ENCODE data around the gene SHD. TPM values are rescaled to one million over a fixed set of nuclear protein-coding genes. Genes with fewer than 3 reads are reported as not detected.

Gene SHD
- total and polyA plus RNA-seq, 2 of the 13 experiments (the other 11 are each of a cell fraction or from before 2014, with no cell fraction given), result 0.11 to 0.20 TPM

- TF ChIP-seq, protein P1, sequence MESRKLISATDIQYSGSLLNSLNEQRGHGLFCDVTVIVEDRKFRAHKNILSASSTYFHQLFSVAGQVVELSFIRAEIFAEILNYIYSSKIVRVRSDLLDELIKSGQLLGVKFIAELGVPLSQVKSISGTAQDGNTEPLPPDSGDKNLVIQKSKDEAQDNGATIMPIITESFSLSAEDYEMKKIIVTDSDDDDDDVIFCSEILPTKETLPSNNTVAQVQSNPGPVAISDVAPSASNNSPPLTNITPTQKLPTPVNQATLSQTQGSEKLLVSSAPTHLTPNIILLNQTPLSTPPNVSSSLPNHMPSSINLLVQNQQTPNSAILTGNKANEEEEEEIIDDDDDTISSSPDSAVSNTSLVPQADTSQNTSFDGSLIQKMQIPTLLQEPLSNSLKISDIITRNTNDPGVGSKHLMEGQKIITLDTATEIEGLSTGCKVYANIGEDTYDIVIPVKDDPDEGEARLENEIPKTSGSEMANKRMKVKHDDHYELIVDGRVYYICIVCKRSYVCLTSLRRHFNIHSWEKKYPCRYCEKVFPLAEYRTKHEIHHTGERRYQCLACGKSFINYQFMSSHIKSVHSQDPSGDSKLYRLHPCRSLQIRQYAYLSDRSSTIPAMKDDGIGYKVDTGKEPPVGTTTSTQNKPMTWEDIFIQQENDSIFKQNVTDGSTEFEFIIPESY (CRISPR knock-in tag; IDR thresholded peaks at IDR 0.05), result peak; percentile 77
- TF ChIP-seq ZNF281 (CRISPR knock-in tag; IDR thresholded peaks at IDR 0.05; ENCODE audit: borderline replicate concordance), result peak; percentile 73; the same call in 1 of the 2 replicates
- TF ChIP-seq ZFP91 (CRISPR knock-in tag; IDR thresholded peaks at IDR 0.05; ENCODE audit: borderline replicate concordance), result peak; percentile 68; the same call in 1 of the 2 replicates
- TF ChIP-seq RERE (CRISPR knock-in tag; IDR thresholded peaks at IDR 0.05; ENCODE audit: low read depth), result peak; percentile 39; the same call in 1 of the 2 replicates
- 0 out of 2 replicates have a peak, but pooled peaks have one; percentile 13 for TF ChIP-seq CHD4 (IDR thresholded peaks at IDR 0.05; ENCODE audit: borderline replicate concordance, low read length)
- peak; percentile 70; the same call in 1 of the 2 replicates for TF ChIP-seq DNMT3B (CRISPR knock-in tag; conservative IDR thresholded peaks at IDR 0.05)
- TF ChIP-seq POLR2G (IDR thresholded peaks at IDR 0.05; ENCODE audit: low read depth, low read length), result peak; percentile 79
- TF ChIP-seq, protein P2, sequence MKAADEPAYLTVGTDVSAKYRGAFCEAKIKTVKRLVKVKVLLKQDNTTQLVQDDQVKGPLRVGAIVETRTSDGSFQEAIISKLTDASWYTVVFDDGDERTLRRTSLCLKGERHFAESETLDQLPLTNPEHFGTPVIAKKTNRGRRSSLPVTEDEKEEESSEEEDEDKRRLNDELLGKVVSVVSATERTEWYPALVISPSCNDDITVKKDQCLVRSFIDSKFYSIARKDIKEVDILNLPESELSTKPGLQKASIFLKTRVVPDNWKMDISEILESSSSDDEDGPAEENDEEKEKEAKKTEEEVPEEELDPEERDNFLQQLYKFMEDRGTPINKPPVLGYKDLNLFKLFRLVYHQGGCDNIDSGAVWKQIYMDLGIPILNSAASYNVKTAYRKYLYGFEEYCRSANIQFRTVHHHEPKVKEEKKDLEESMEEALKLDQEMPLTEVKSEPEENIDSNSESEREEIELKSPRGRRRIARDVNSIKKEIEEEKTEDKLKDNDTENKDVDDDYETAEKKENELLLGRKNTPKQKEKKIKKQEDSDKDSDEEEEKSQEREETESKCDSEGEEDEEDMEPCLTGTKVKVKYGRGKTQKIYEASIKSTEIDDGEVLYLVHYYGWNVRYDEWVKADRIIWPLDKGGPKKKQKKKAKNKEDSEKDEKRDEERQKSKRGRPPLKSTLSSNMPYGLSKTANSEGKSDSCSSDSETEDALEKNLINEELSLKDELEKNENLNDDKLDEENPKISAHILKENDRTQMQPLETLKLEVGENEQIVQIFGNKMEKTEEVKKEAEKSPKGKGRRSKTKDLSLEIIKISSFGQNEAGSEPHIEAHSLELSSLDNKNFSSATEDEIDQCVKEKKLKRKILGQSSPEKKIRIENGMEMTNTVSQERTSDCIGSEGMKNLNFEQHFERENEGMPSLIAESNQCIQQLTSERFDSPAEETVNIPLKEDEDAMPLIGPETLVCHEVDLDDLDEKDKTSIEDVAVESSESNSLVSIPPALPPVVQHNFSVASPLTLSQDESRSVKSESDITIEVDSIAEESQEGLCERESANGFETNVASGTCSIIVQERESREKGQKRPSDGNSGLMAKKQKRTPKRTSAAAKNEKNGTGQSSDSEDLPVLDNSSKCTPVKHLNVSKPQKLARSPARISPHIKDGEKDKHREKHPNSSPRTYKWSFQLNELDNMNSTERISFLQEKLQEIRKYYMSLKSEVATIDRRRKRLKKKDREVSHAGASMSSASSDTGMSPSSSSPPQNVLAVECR (CRISPR knock-in tag; IDR thresholded peaks at IDR 0.05; ENCODE audit: borderline replicate concordance), result peak; percentile 82; the same call in 1 of the 2 replicates
- no peak for TF ChIP-seq HOXA7 (CRISPR knock-in tag; IDR thresholded peaks at IDR 0.05)
Measured at GRCh38 chr19:4310247-4311121, 31.4 kb downstream of the SHD start (continued).
